Measurements from ENCODE around the gene PIGC. TPM values are rescaled to one million over a fixed set of nuclear protein-coding genes. Genes with fewer than 3 reads are reported as not detected.

PIGC gene
- total and polyA plus RNA-seq, 8 donors, result 9.5 to 18.5 (median 13.3) TPM

DNA sequence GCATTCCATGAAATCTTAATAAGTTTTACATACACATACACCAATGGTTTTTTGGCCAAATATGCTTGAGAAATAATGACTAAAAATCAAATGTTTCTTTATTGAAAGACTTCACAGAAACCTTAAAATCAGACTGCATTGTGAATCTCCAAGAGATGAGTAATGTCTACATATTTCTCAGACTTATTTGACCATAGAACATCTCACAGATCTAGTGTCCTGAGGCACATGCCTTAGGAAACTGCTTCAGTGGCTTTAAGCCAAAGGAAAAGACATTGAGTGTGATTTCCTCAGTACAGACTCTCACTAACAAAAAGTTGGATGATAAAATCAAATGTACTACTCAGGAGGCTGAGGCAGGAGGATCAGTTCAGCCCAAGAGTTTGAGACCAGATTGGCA, 29.5 kb downstream of the PIGC start:
- Histone ChIP-seq H3K4me3 (no peak overlapping the region), H3K4me1 (no peaks in the 10 kb centered on the region), H3K27me3 (no peaks in the 10 kb centered on the region), H3K9me3 (no peaks in the 10 kb centered on the region), H3K27ac (no peak overlapping the region), H3K36me3 (no peaks in the 10 kb centered on the region)
- TF ChIP-seq, protein P1, sequence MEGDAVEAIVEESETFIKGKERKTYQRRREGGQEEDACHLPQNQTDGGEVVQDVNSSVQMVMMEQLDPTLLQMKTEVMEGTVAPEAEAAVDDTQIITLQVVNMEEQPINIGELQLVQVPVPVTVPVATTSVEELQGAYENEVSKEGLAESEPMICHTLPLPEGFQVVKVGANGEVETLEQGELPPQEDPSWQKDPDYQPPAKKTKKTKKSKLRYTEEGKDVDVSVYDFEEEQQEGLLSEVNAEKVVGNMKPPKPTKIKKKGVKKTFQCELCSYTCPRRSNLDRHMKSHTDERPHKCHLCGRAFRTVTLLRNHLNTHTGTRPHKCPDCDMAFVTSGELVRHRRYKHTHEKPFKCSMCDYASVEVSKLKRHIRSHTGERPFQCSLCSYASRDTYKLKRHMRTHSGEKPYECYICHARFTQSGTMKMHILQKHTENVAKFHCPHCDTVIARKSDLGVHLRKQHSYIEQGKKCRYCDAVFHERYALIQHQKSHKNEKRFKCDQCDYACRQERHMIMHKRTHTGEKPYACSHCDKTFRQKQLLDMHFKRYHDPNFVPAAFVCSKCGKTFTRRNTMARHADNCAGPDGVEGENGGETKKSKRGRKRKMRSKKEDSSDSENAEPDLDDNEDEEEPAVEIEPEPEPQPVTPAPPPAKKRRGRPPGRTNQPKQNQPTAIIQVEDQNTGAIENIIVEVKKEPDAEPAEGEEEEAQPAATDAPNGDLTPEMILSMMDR (IDR thresholded peaks at IDR 0.05), result no peak
- no peak for FAIRE-seq
- ATAC-seq, result no peak
- intact Hi-C loops (cut with DNase I), result no loop called here
- DNase-seq, result no peak

DNA sequence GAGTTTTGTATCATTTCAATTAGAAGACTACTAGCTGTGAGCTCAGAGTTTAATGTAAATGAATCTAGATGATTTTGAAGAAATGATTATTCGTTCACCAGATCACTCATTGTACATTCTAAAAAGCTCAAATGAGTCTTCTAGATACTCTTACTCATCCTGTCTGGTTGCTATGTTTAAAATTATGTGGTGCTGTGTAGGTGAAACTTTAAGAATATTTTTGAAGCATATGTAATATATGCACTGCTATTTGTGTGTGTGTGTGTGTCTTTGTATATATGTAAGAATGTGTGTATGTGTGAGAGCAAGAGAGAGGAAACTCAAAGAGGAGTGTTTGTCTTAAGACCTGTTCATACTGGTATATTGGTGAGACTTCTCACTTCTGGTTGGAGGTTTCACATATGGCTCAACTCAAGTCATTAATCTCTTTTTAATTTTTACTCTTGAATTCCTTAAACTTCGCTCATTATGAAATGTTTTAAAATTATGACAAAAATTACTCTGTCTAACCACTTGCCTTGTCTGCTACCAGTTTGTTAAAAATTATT, 32.0 kb downstream of the PIGC start:
- no peaks in the 10 kb centered on the region for H3K36me3 ChIP-seq

DNA sequence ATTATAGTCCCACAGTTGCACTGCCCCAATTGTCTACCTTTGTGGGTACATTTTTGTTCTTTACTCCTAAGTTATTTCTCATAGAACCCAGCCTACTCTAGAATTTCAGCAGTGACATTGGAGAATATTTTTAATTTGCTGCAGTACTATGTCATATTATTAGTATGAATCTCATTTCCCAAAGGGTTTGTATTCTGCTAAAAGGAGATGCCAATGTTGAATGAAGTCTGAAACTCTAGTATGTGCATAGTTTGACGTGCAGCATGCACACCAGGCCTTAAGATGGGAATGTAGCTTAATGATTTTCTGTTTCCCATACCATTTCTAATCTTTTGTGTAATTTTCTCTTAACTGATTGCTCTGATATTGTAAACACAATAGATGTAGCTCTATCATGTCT, 33.8 kb downstream of the PIGC start:
- no peak overlapping the region for H3K4me3 ChIP-seq
- H3K27ac ChIP-seq, result no peak overlapping the region
- intact Hi-C loops (cut with DNase I), result no loop called here
- WGBS, 2 donors, result 91 to 100% methylated on average over 1 of the region's 1 CpG
- H3K27me3 ChIP-seq, result no peaks in the 10 kb centered on the region
- no peak for ATAC-seq
- TF ChIP-seq, protein P1 (IDR thresholded peaks at IDR 0.05), result no peak
- no peaks in the 10 kb centered on the region for H3K4me1 ChIP-seq
- FAIRE-seq, result no peak
- DNase-seq, result no peak
- H3K9me3 ChIP-seq, result no peaks in the 10 kb centered on the region
- H3K36me3 ChIP-seq, result no peaks in the 10 kb centered on the region

More for the DNA sequence above, 32.0 kb downstream of the PIGC start:
- WGBS, 2 donors, result 84 to 95% methylated on average over 2 of the region's 2 CpGs
- intact Hi-C loops (cut with DNase I), result no loop called here
- Histone ChIP-seq H3K9me3 (no peaks in the 10 kb centered on the region), H3K27me3 (no peaks in the 10 kb centered on the region), H3K27ac (no peak overlapping the region), H3K4me1 (no peaks in the 10 kb centered on the region), H3K4me3 (no peak overlapping the region)
- FAIRE-seq, result no peak
- ATAC-seq, result no peak
- no peak for DNase-seq
- TF ChIP-seq, protein P1 (IDR thresholded peaks at IDR 0.05), result no peak

DNA sequence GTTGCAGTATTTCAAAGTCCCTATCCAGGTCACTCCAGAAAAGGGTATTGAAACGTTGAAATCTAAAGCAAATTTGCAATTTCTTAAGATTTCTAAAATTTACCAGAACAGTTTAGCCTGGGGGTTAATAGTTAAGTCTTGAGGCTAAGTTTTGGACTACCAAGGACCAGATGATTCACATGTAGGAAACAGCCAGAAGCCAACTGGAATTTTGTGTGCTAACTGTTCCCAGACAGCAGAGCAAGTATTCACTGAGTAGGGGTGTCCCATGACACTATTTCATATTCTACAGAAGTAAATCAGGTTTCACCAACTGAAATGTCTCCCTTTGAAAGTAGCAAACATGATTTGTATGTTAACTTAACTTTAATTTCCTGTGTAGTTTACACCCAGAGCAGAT, 34.9 kb downstream of the PIGC start:
- Histone ChIP-seq H3K4me3 (no peak overlapping the region), H3K9me3 (no peaks in the 10 kb centered on the region), H3K36me3 (no peaks in the 10 kb centered on the region), H3K27me3 (no peaks in the 10 kb centered on the region), H3K27ac (no peak overlapping the region), H3K4me1 (no peaks in the 10 kb centered on the region)
- intact Hi-C loops (cut with DNase I), result no loop called here
- ATAC-seq (peak in 1 of 4 donors; percentile 57), FAIRE-seq (no peak), DNase-seq (no peak)
- 73 to 86% methylated on average over 1 of the region's 1 CpG for WGBS, 2 donors
- TF ChIP-seq, protein P1 (IDR thresholded peaks at IDR 0.05), result no peak

DNA sequence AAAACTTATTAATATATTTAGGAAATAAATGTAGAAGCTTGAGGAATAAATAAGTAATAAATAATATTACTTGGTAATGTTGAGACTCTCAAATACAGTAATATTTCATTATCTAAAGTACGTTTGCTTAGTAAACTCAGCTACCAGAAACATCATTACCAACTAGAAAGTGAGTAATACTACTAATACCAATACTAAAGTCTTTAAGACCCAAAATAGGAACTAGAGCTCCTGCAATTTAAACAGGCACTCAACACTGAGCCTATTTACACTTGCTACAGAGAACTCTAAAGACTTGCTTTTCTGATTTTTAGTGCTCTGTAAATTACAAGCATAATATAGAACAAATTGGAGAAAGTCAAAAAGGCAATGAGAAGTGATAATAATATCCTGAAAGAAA, 36.9 kb downstream of the PIGC start:
- H3K36me3 ChIP-seq, result no peaks in the 10 kb centered on the region
- WGBS, 2 donors, result 74 to 84% methylated on average over 1 of the region's 1 CpG
- intact Hi-C loops (cut with DNase I), result no loop called here
- DNase-seq (no peak), FAIRE-seq (peak; percentile 57), ATAC-seq (no peak)
- peaks cover 0 to 11% (median 8%) of the 10 kb centered on the region in 3 donors for H3K4me1 ChIP-seq
- no peaks in the 10 kb centered on the region for H3K27me3 ChIP-seq
- no peaks in the 10 kb centered on the region for H3K9me3 ChIP-seq
- H3K4me3 ChIP-seq, result no peak overlapping the region
- TF ChIP-seq, protein P1 (IDR thresholded peaks at IDR 0.05), result no peak
- H3K27ac ChIP-seq, result no peak overlapping the region

Data from pancreas (tissue), 10 donors.